GM20431 (cell line): Measurements from ENCODE around the gene KLHL22.
"Not testable (repeated sequence)": the region's sequence is repeated elsewhere in the genome, so short reads cannot be mapped to it uniquely, and the experiment has no call there.

Source experiments
- in situ Hi-C: fragments of 300-500 bp; cut with MseI, MboI; formaldehyde crosslinking; loops from one replicate; pipeline ENCODE4 v1.15.0; 2020; ENCODE audit warnings: low sequenced_read_pairs; ENCODE audit not compliant: unreplicated experiment

KLHL22 gene

GRCh38 chr22:20524004-20524481 is 28.4 kb upstream of the KLHL22 start:
- in situ Hi-C loops, result no loop called here

GRCh38 chr22:20523086-20523983 is 27.7 kb upstream of the KLHL22 start:
- in situ Hi-C loops, result no loop called here

GRCh38 chr22:20522134-20523004 is 26.8 kb upstream of the KLHL22 start:
- in situ Hi-C loops, result no loop called here

- in situ Hi-C loops, result no loop called here
These were observed 24.5 kb upstream of the KLHL22 start for GRCh38 chr22:20520093-20520511.

- in situ Hi-C loops, result no loop called here
These were observed 24.0 kb upstream of the KLHL22 start for GRCh38 chr22:20519558-20519957.

GRCh38 chr22:20517841-20518592 is 22.4 kb upstream of the KLHL22 start:
- in situ Hi-C loops, result no loop called here

GRCh38 chr22:20517422-20517821 is 21.8 kb upstream of the KLHL22 start:
- in situ Hi-C loops, result no loop called here

GRCh38 chr22:20516399-20516798 is 20.8 kb upstream of the KLHL22 start:
- in situ Hi-C loops, result no loop called here

GRCh38 chr22:20514658-20515406 is 19.2 kb upstream of the KLHL22 start:
- in situ Hi-C loops, result no loop called here

GRCh38 chr22:20511578-20512229 is 16.1 kb upstream of the KLHL22 start:
- in situ Hi-C loops, result no loop called here

GRCh38 chr22:20510811-20511577 is 15.4 kb upstream of the KLHL22 start:
- in situ Hi-C loops, result no loop called here

GRCh38 chr22:20509344-20510047 is 13.9 kb upstream of the KLHL22 start:
- in situ Hi-C loops, result no loop called here

- in situ Hi-C loops, result no loop called here
These were observed 13.2 kb upstream of the KLHL22 start for GRCh38 chr22:20508815-20509271.

- in situ Hi-C loops, result not testable (repeated sequence)
These were observed 12.6 kb upstream of the KLHL22 start for GRCh38 chr22:20508067-20508755.

- in situ Hi-C loops, result no loop called here
These were observed 11.9 kb upstream of the KLHL22 start, which contains the start of gene MED15 for GRCh38 chr22:20507253-20508066. TSS of gene MED15 (plus strand) at chr22:20507610. CDS start at chr22:20507679, 69 bp downstream.
